NCI-H1092 (cell line): ENCODE measurements around the gene LSM2.
"Not testable (repeated sequence)": the region's sequence is repeated elsewhere in the genome, so short reads cannot be mapped to it uniquely, and the experiment has no call there.

Experiments
- DNase-seq: peaks from one replicate; lab custom pipeline; 2025; lab: John Stamatoyannopoulos, UW

LSM2 gene

GRCh38 chr6:31827286-31828079 is 20.7 kb upstream of the LSM2 start, which contains the start of gene HSPA1B:
Gene HSPA1B (plus strand): TSS chr6:31827738. CDS start chr6:31827951, 213 bp downstream.
- peak; percentile 94 for DNase-seq

- no peak for DNase-seq
Observed at GRCh38 chr6:31826793-31827285, 20.1 kb upstream of the LSM2 start.

GRCh38 chr6:31825553-31825952 is 18.8 kb upstream of the LSM2 start:
- DNase-seq: no peak

GRCh38 chr6:31823592-31824196 is 16.9 kb upstream of the LSM2 start:
- DNase-seq: not testable (repeated sequence)

- no peak for DNase-seq
Observed at GRCh38 chr6:31822036-31822821, 15.5 kb upstream of the LSM2 start.

GRCh38 chr6:31821301-31822035 is 14.7 kb upstream of the LSM2 start:
- no peak for DNase-seq

GRCh38 chr6:31820399-31820798 is 13.6 kb upstream of the LSM2 start:
- DNase-seq: not testable (repeated sequence)

GRCh38 chr6:31819871-31820299 is 13.1 kb upstream of the LSM2 start:
- DNase-seq: no peak

GRCh38 chr6:31817929-31818511 is 11.3 kb upstream of the LSM2 start:
- not testable (repeated sequence) for DNase-seq

- not testable (repeated sequence) for DNase-seq
Observed at GRCh38 chr6:31817133-31817928, 10.6 kb upstream of the LSM2 start.

GRCh38 chr6:31815025-31815838 is 8.5 kb upstream of the LSM2 start, which contains the start of the genes HSPA1A and HSPA1L:
Gene HSPA1A (plus strand): TSS chr6:31815543. CDS start chr6:31815757, 214 bp downstream.
Gene HSPA1L (minus strand): TSS chr6:31815283. CDS start chr6:31811972, 3,311 bp downstream.
- DNase-seq: peak; percentile 89

- peak; percentile 85 for DNase-seq
Observed at GRCh38 chr6:31814677-31815024, 7.9 kb upstream of the LSM2 start.

- DNase-seq: no peak
Observed at GRCh38 chr6:31813465-31813849, 6.7 kb upstream of the LSM2 start.

- no peak for DNase-seq
Observed at GRCh38 chr6:31811645-31812044, 4.9 kb upstream of the LSM2 start.

- DNase-seq: not testable (repeated sequence)
Observed at GRCh38 chr6:31808599-31808998, 1.8 kb upstream of the LSM2 start.

GRCh38 chr6:31805939-31806469 is 762 bp downstream of the LSM2 start:
- no peak for DNase-seq

- not testable (repeated sequence) for DNase-seq
Observed at GRCh38 chr6:31801031-31801927, 5.5 kb downstream of the LSM2 start.

- no peak for DNase-seq
Observed at GRCh38 chr6:31799781-31800180, 7.0 kb downstream of the LSM2 start.
